Measurements from ENCODE around the gene EPS8L1. TPM values are rescaled to one million over a fixed set of nuclear protein-coding genes. Genes with fewer than 3 reads are reported as not detected.

Gene EPS8L1
- polyA plus RNA-seq, 1 donor from 2014 or later = 25.5 TPM

DNA sequence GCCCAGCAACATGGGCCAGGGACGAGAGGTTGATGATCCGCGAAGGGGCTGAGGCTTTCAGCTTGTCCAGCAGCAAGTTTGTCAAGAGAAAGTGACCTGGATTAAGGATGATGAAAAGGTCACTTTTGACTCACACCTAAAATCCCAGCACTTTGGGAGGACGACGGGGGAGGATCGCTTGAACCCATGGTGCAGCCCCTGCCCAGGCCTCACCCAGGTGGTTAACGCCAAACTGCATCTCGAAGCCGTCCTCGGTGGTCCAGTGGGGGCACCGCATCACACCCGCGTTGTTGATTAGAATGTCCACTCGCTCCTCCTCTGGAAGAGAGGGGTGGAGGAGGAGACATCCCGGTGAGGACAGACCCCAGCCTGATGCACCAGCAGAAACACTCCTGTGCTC, 27.2 kb upstream of the EPS8L1 start:
- H3K9me2 ChIP-seq (ENCODE audit: insufficient read depth, low read length) = no peaks in the 10 kb centered on the region
- no peaks in the 10 kb centered on the region for H3F3A ChIP-seq (ENCODE audit: insufficient read depth, low read length, poor library complexity, severe bottlenecking)
- no peaks in the 10 kb centered on the region for H3K36me3 ChIP-seq (ENCODE audit: insufficient read depth, low read length)
- H3K79me2 ChIP-seq (replicated peaks; ENCODE audit: insufficient read depth, low read length) = no peaks in the 10 kb centered on the region
- no peaks in the 10 kb centered on the region for H3K9me3 ChIP-seq (ENCODE audit: low read length)
- no peak overlapping the region for H3K9ac ChIP-seq (ENCODE audit: low read length)
- H3K4me3 ChIP-seq (ENCODE audit: low read length) = no peak overlapping the region
- TF ChIP-seq, protein P1, sequence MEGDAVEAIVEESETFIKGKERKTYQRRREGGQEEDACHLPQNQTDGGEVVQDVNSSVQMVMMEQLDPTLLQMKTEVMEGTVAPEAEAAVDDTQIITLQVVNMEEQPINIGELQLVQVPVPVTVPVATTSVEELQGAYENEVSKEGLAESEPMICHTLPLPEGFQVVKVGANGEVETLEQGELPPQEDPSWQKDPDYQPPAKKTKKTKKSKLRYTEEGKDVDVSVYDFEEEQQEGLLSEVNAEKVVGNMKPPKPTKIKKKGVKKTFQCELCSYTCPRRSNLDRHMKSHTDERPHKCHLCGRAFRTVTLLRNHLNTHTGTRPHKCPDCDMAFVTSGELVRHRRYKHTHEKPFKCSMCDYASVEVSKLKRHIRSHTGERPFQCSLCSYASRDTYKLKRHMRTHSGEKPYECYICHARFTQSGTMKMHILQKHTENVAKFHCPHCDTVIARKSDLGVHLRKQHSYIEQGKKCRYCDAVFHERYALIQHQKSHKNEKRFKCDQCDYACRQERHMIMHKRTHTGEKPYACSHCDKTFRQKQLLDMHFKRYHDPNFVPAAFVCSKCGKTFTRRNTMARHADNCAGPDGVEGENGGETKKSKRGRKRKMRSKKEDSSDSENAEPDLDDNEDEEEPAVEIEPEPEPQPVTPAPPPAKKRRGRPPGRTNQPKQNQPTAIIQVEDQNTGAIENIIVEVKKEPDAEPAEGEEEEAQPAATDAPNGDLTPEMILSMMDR (IDR thresholded peaks at IDR 0.05; ENCODE audit: poor library complexity, severe bottlenecking) = no peak
- TF ChIP-seq POLR2AphosphoS5 (IDR thresholded peaks at IDR 0.05) (no peak), TAF1 (IDR thresholded peaks at IDR 0.05; ENCODE audit: low read depth) (no peak), RAD21 (conservative IDR thresholded peaks at IDR 0.05) (no peak), MXI1 (conservative IDR thresholded peaks at IDR 0.05; ENCODE audit: poor library complexity, severe bottlenecking) (no peak), EP300 (conservative IDR thresholded peaks at IDR 0.05; ENCODE audit: poor library complexity, severe bottlenecking) (no peak)
- TF ChIP-seq, protein P2, sequence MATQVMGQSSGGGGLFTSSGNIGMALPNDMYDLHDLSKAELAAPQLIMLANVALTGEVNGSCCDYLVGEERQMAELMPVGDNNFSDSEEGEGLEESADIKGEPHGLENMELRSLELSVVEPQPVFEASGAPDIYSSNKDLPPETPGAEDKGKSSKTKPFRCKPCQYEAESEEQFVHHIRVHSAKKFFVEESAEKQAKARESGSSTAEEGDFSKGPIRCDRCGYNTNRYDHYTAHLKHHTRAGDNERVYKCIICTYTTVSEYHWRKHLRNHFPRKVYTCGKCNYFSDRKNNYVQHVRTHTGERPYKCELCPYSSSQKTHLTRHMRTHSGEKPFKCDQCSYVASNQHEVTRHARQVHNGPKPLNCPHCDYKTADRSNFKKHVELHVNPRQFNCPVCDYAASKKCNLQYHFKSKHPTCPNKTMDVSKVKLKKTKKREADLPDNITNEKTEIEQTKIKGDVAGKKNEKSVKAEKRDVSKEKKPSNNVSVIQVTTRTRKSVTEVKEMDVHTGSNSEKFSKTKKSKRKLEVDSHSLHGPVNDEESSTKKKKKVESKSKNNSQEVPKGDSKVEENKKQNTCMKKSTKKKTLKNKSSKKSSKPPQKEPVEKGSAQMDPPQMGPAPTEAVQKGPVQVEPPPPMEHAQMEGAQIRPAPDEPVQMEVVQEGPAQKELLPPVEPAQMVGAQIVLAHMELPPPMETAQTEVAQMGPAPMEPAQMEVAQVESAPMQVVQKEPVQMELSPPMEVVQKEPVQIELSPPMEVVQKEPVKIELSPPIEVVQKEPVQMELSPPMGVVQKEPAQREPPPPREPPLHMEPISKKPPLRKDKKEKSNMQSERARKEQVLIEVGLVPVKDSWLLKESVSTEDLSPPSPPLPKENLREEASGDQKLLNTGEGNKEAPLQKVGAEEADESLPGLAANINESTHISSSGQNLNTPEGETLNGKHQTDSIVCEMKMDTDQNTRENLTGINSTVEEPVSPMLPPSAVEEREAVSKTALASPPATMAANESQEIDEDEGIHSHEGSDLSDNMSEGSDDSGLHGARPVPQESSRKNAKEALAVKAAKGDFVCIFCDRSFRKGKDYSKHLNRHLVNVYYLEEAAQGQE (IDR thresholded peaks at IDR 0.05; ENCODE audit: borderline replicate concordance) = no peak
- no peak overlapping the region for H3K27ac ChIP-seq (ENCODE audit: low read length)
- no peak overlapping the region for H2AFZ ChIP-seq (ENCODE audit: low read depth, low read length)
- no peak overlapping the region for H3K4me2 ChIP-seq (ENCODE audit: low read length)
- no peaks in the 10 kb centered on the region for H3K27me3 ChIP-seq (ENCODE audit: insufficient read depth, low read depth, low read length)
- H4K20me1 ChIP-seq (ENCODE audit: insufficient read depth) = no peaks in the 10 kb centered on the region

DNA sequence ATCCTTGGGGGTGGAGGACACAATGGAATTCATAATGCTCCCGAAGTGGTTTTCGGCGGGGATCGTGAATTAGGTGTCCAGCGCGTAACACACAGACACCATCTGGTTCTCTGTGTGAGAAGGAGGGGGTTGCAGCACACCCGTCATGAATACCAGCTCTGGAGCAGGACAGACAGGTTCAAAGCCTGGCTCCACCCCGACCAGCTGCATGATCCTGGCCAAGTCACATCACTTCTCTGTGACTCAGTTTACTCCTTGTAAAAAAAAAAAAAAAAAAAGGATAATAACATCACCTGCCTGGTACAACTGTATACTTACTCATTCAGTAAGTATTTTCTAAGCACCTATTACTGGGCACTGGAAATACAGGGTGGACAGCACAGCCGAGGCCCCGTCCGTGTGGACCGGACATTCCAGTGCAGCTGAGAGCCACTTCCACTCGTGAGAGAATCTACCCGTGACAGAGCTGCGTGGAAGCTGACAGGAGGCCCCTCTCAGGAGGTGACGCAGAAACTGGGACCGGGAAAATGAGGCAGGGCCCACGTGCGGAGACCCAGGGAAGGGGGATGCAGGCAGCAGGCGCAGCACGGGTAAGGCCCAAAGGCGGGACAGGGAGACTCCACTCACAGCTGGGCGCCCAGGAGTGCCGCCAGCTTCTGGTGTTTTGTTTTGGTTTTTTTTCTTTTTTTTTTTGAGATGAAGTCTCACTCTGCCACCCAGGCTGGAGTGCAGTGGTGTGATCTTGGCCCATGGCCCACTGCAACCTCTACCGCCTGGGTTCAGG, 24.7 kb upstream of the EPS8L1 start:
- H2AFZ ChIP-seq (ENCODE audit: low read depth, low read length) = no peak overlapping the region
- no peak overlapping the region for H3K4me3 ChIP-seq (ENCODE audit: low read length)
- H3K9me3 ChIP-seq (ENCODE audit: low read length) = no peaks in the 10 kb centered on the region
- H3K27me3 ChIP-seq (ENCODE audit: insufficient read depth, low read depth, low read length) = no peaks in the 10 kb centered on the region
- no peaks in the 10 kb centered on the region for H4K20me1 ChIP-seq (ENCODE audit: insufficient read depth)
- no peak overlapping the region for H3K9ac ChIP-seq (ENCODE audit: low read length)
- no peak overlapping the region for H3K4me2 ChIP-seq (ENCODE audit: low read length)
- no peaks in the 10 kb centered on the region for H3K79me2 ChIP-seq (replicated peaks; ENCODE audit: insufficient read depth, low read length)
- H3K27ac ChIP-seq (ENCODE audit: low read length) = no peak overlapping the region
- H3F3A ChIP-seq (ENCODE audit: insufficient read depth, low read length, poor library complexity, severe bottlenecking) = no peaks in the 10 kb centered on the region
- H3K36me3 ChIP-seq (ENCODE audit: insufficient read depth, low read length) = no peaks in the 10 kb centered on the region
- TF ChIP-seq SMC3 (conservative IDR thresholded peaks at IDR 0.05; ENCODE audit: poor library complexity) (no peak), EP300 (conservative IDR thresholded peaks at IDR 0.05; ENCODE audit: poor library complexity, severe bottlenecking) (no peak), MXI1 (conservative IDR thresholded peaks at IDR 0.05; ENCODE audit: poor library complexity, severe bottlenecking) (no peak), TAF1 (IDR thresholded peaks at IDR 0.05; ENCODE audit: low read depth) (no peak), POLR2AphosphoS5 (IDR thresholded peaks at IDR 0.05) (no peak), RAD21 (conservative IDR thresholded peaks at IDR 0.05) (no peak), EZH2 (IDR thresholded peaks at IDR 0.05; ENCODE audit: borderline replicate concordance, insufficient read depth, low read length, poor library complexity, severe bottlenecking) (no peak)
- TF ChIP-seq, protein P1 (IDR thresholded peaks at IDR 0.05; ENCODE audit: poor library complexity, severe bottlenecking) = no peak
- no peaks in the 10 kb centered on the region for H3K9me2 ChIP-seq (ENCODE audit: insufficient read depth, low read length)
